MM.1S (cell line): ENCODE measurements around the gene GALNT7.

ENCODE experiments used
- EZH2 ChIP-seq: fragments of 300-600 bp; sonication (generic); optimal IDR thresholded peaks from 2 replicates; pipeline ENCODE3; 2017; ENCODE audit warnings: low read depth, mild to moderate bottlenecking, antibody characterized with exemption, low read length, mixed read lengths
- EZH2phosphoT487 ChIP-seq: fragments of 300-600 bp; sonication (generic); IDR thresholded peaks from 2 replicates; pipeline ENCODE4 v1.6.1; 2018; ENCODE audit warnings: antibody characterized with exemption, low read length

GRCh38 chr4:173345648-173346047, 177.0 kb downstream of the GALNT7 start:
- TF ChIP-seq EZH2 (no peak), EZH2phosphoT487 (no peak)
